OCI-LY3 (cell line): ENCODE results near the gene HTT.

Experiments used
- H2AFZ ChIP-seq: fragments of 200-600, 300-600 bp; shearing (Covaris generic); 2 replicates; pipeline ENCODE4 v1.6.0; 2014; ENCODE audit warnings: antibody characterized with exemption, low read depth, low read length
- H3K27ac ChIP-seq: fragments of 200-600, 300-600 bp; sonication (generic); 2 replicates; pipeline ENCODE4 v1.5.1; 2014; ENCODE audit warnings: mild to moderate bottlenecking, low read length, moderate library complexity, mixed read lengths
- H3K27me3 ChIP-seq: fragments of 200-600, 300-600 bp; sonication (generic); 2 replicates; pipeline ENCODE4 v1.6.1; 2014; ENCODE audit warnings: low read depth, low read length, mixed read lengths
- H3K36me3 ChIP-seq: fragments of 200-600, 300-600 bp; sonication (generic); replicated peaks from 2 replicates; pipeline ENCODE3; 2014; ENCODE audit warnings: low read depth, low read length, mixed read lengths
- H3K4me1 ChIP-seq: fragments of 300-600, 200-600 bp; sonication (generic); 2 replicates; pipeline ENCODE4 v1.6.1; 2014; ENCODE audit warnings: low read length, mixed read lengths
- H3K4me2 ChIP-seq: fragments of 200-600, 300-600 bp; sonication (generic); 2 replicates; pipeline ENCODE4 v1.6.1; 2014; ENCODE audit warnings: low read length, mixed read lengths
- H3K4me3 ChIP-seq: fragments of 300-600, 200-600 bp; sonication (generic); 2 replicates; pipeline ENCODE4 v1.5.1; 2014; ENCODE audit warnings: antibody characterized with exemption, mild to moderate bottlenecking, low read length, moderate library complexity
- H3K79me2 ChIP-seq: fragments of 300-600, 200-600 bp; shearing (Covaris generic); 2 replicates; pipeline ENCODE4 v1.6.1; 2014; ENCODE audit warnings: mild to moderate bottlenecking, low read length, mixed read lengths
- H3K9ac ChIP-seq: fragments of 300-600, 200-600 bp; shearing (Covaris generic); 2 replicates; pipeline ENCODE4 v1.6.0; 2014; ENCODE audit warnings: mild to moderate bottlenecking, low read length, moderate library complexity
- H3K9me3 ChIP-seq: fragments of 200-600, 300-600 bp; shearing (Covaris generic); 2 replicates; pipeline ENCODE4 v1.6.1; 2014; ENCODE audit warnings: low read length, mixed read lengths; ENCODE audit not compliant: insufficient read depth
- H4K20me1 ChIP-seq: fragments of 200-600, 300-600 bp; sonication (generic); 2 replicates; pipeline ENCODE4 v1.6.1; 2016; ENCODE audit warnings: low read length, mixed read lengths; ENCODE audit not compliant: insufficient read depth
- EZH2phosphoT487 ChIP-seq: fragments of 200-600 bp; shearing (Covaris generic); IDR thresholded peaks from 2 replicates; pipeline ENCODE4 v1.6.1; 2018; ENCODE audit warnings: antibody characterized with exemption, mixed run types, low read depth
- TF ChIP-seq, protein P1 (sequence below): fragments of 200-600, 300-600 bp; sonication (generic); IDR thresholded peaks from 2 replicates; pipeline ENCODE4 v1.5.1; 2014; ENCODE audit warnings: antibody characterized with exemption, low read length, low read depth

Gene HTT

DNA sequence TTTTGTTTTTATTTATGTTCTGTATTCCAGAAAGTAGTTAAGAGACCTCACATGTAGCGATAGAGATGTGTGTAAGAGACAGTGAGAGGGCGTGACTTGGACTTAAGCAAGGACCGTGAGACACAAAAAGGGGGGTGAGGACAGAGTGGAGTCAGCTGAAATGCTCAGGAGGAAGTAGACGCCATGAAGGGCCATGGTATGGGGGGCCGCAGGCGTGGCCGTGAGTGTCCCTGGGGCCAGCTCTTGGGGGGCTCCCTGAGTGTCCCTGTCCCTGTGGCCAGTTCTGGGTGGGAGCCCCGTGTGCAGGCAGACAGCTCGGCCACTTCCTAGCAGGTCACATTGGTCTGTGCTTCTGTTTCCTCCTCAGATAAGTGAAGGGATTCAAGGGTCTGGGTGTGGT, 151.5 kb downstream of the HTT start:
- Histone ChIP-seq H3K4me2 (no peak overlapping the region), H3K27me3 (no peaks in the 10 kb centered on the region), H2AFZ (no peak overlapping the region), H3K36me3 (peaks cover 76% of the 10 kb centered on the region), H3K9me3 (no peaks in the 10 kb centered on the region), H3K79me2 (no peaks in the 10 kb centered on the region), H3K27ac (no peak overlapping the region), H3K4me1 (peaks cover 34% of the 10 kb centered on the region), H4K20me1 (peaks cover 17% of the 10 kb centered on the region), H3K9ac (no peak overlapping the region), H3K4me3 (no peak overlapping the region)
- TF ChIP-seq, protein P1, sequence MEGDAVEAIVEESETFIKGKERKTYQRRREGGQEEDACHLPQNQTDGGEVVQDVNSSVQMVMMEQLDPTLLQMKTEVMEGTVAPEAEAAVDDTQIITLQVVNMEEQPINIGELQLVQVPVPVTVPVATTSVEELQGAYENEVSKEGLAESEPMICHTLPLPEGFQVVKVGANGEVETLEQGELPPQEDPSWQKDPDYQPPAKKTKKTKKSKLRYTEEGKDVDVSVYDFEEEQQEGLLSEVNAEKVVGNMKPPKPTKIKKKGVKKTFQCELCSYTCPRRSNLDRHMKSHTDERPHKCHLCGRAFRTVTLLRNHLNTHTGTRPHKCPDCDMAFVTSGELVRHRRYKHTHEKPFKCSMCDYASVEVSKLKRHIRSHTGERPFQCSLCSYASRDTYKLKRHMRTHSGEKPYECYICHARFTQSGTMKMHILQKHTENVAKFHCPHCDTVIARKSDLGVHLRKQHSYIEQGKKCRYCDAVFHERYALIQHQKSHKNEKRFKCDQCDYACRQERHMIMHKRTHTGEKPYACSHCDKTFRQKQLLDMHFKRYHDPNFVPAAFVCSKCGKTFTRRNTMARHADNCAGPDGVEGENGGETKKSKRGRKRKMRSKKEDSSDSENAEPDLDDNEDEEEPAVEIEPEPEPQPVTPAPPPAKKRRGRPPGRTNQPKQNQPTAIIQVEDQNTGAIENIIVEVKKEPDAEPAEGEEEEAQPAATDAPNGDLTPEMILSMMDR: no peak
- no peak for TF ChIP-seq EZH2phosphoT487

DNA sequence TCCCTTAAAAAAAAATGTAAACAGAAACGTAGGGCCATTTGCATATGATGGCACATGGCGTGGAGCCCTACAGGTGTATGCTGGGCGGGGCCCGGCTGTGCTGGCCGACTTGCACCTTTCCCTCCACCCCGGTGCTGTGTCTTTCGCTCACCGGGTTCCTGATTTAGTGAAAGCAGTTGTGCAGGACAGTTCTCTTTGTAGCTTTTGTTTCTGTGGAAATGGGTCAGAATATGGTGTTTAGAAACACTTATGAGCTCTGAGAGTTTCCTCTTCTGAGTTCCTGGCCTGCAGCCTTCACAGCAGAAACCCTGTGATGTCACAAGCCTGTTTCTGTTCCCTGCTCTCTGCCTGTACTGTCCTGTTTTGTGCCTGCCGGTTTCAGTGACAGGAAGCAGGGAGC, 152.0 kb downstream of the HTT start:
- no peak overlapping the region for H3K9ac ChIP-seq
- H3K36me3 ChIP-seq: peaks cover 80% of the 10 kb centered on the region
- peaks cover 34% of the 10 kb centered on the region for H3K4me1 ChIP-seq
- H3K27me3 ChIP-seq: no peaks in the 10 kb centered on the region
- H3K27ac ChIP-seq: no peak overlapping the region
- H3K79me2 ChIP-seq: no peaks in the 10 kb centered on the region
- no peak overlapping the region for H3K4me2 ChIP-seq
- no peak for TF ChIP-seq EZH2phosphoT487
- TF ChIP-seq, protein P1: no peak
- H3K4me3 ChIP-seq: no peak overlapping the region
- no peaks in the 10 kb centered on the region for H3K9me3 ChIP-seq
- H4K20me1 ChIP-seq: peaks cover 17% of the 10 kb centered on the region
- H2AFZ ChIP-seq: no peak overlapping the region

DNA sequence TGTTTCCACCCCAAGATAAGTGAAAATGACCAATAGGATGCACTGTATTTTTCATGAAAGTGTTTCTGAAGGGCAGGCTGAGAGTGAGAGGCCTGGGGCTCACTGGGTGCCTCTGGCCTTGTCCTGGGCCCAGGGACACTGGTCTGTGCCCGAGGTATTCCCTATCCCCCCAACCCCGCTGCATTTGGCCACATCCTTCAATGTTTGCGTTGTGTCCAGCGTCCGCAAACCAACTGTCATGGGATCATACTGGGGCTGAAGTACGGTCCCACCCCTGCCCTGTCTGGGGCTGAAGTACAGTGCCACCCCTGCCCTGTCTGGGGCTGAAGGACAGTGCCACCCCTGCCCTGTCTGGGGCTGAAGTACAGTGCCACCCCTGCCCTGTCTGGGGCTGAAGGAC, 152.5 kb downstream of the HTT start:
- H3K36me3 ChIP-seq: peaks cover 81% of the 10 kb centered on the region
- H3K27me3 ChIP-seq: no peaks in the 10 kb centered on the region
- no peak overlapping the region for H3K9ac ChIP-seq
- H3K4me3 ChIP-seq: no peak overlapping the region
- H4K20me1 ChIP-seq: peaks cover 20% of the 10 kb centered on the region
- H3K27ac ChIP-seq: no peak overlapping the region
- no peak overlapping the region for H2AFZ ChIP-seq
- TF ChIP-seq, protein P1: no peak
- TF ChIP-seq EZH2phosphoT487: no peak
- no peaks in the 10 kb centered on the region for H3K79me2 ChIP-seq
- H3K4me1 ChIP-seq: peaks cover 34% of the 10 kb centered on the region
- no peak overlapping the region for H3K4me2 ChIP-seq
- H3K9me3 ChIP-seq: no peaks in the 10 kb centered on the region

DNA sequence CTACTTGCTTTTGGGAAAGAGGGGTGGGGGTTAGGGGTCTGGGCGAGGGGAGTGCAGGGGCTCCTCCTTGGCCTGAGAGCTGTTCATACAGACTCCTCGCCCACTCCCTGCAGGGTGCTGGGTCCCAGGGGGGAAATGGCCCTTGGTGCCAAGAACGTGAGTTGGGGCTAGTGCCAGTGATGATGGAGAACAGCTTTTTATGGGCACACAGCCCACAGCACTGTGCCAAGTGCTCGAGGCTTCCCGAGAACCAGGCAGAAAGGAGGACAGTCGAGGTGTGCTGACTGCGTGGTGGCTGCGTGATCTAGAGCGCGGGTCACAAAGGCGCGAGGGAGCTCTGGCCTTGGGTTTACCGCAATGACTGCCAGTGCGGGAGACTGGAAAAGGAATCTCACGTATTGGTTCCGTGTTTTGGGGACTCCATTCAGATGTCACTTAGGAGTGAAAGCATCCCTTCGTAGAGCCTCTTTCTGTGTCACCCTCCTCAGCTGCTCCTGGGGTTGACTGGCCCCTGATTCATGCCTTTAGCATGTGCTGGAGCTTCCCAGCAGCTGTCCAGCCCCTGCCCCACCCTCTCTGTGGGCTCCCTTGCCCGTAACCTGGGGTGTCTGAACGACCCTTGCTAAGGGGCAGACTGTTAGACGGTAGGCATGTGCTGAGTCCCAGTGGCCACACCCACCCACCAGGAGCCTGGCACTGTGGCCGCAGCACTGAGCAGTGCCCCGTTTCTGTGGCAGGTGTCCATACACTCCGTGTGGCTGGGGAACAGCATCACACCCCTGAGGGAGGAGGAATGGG, 153.6 kb downstream of the HTT start:
- Histone ChIP-seq H3K4me2 (no peak overlapping the region), H3K79me2 (no peaks in the 10 kb centered on the region), H3K4me1 (peaks cover 24% of the 10 kb centered on the region), H4K20me1 (peaks cover 20% of the 10 kb centered on the region), H3K9ac (no peak overlapping the region), H3K36me3 (peaks cover 82% of the 10 kb centered on the region), H2AFZ (no peak overlapping the region), H3K27ac (no peak overlapping the region), H3K9me3 (no peaks in the 10 kb centered on the region), H3K27me3 (no peaks in the 10 kb centered on the region), H3K4me3 (no peak overlapping the region)
- no peak for TF ChIP-seq EZH2phosphoT487
- TF ChIP-seq, protein P1: no peak
